Vagina (tissue), 2 donors: ENCODE data around the gene URI1. TPM values are rescaled to one million over a fixed set of nuclear protein-coding genes. Genes with fewer than 3 reads are reported as not detected.

Source experiments
- DNase-seq, 2 donors: peaks; one replicate each; pipeline ENCODE4 v3.0.0-alpha.2; 2017; ENCODE audit errors: extremely low spot score in 2 of 2
- H3K27ac ChIP-seq: fragments of 200-600 bp; sonication (generic); one replicate; pipeline ENCODE4 v1.5.1; 2019
- H3K27me3 ChIP-seq: fragments of 200-600 bp; sonication (generic); one replicate; pipeline ENCODE4 v1.5.1; 2019
- H3K36me3 ChIP-seq, 2 donors: fragments of 200-600 bp; sonication (generic); one replicate each; pipeline ENCODE4 v1.5.1; 2017 to 2019
- H3K4me1 ChIP-seq: fragments of 200-600 bp; sonication (generic); one replicate; pipeline ENCODE4 v1.5.1; 2019
- H3K4me3 ChIP-seq, 2 donors: fragments of 200-600 bp; sonication (generic); 1 replicate in 1 of 2; 2 replicates in 1 of 2; pipeline ENCODE4 v1.5.1; 2016 to 2019
- H3K9me3 ChIP-seq: fragments of 200-600 bp; sonication (generic); one replicate; pipeline ENCODE4 v1.5.1; 2019
- CTCF ChIP-seq, 3 experiments: fragments of 450-650 bp in 2 of 3; fragments of 200-600 bp in 1 of 3; sonication (generic) in 1 of 3; IDR thresholded peaks; one replicate each; pipeline ENCODE4 v1.5.1; 2017 to 2019; ENCODE audit warnings: antibody characterized with exemption in 3 of 3, mild to moderate bottlenecking in 2 of 3, moderate library complexity in 2 of 3
- POLR2A ChIP-seq, 2 donors: fragments of 450-650 bp; IDR thresholded peaks; one replicate each; pipeline ENCODE4 v1.6.1; 2017; ENCODE audit warnings: antibody characterized with exemption in 2 of 2, mild to moderate bottlenecking in 2 of 2, moderate library complexity in 2 of 2
- POLR2AphosphoS5 ChIP-seq, 2 donors: sonication (generic); formaldehyde crosslinking; IDR thresholded peaks; one replicate each; pipeline ENCODE4 v1.9.0; 2017; ENCODE audit warnings: antibody characterized with exemption in 2 of 2, mild to moderate bottlenecking in 2 of 2, low read depth in 1 of 2; ENCODE audit not compliant: insufficient read depth in 1 of 2
- intact Hi-C: fragments of 100-400 bp; cut with DNase I; formaldehyde crosslinking; loops from one replicate; pipeline ENCODE4 v1.15.1; 2023
- total RNA-seq: library from RNA; depleted of rRNA; stranded (reverse); fragments of >200 nt; gene quantifications from one replicate; pipeline ENCODE4 v1.2.3, GENCODE V29; 2016

URI1 gene
- total RNA-seq, 1 donor from 2014 or later: 39.8 TPM

- Histone ChIP-seq H3K27me3 (no peaks in the 10 kb centered on the region), H3K4me3 (no peak overlapping the region), H3K27ac (no peak overlapping the region), H3K4me1 (peaks cover 46% of the 10 kb centered on the region), H3K9me3 (no peaks in the 10 kb centered on the region), H3K36me3 (no peaks in the 10 kb centered on the region)
- intact Hi-C loops: no loop called here
- TF ChIP-seq CTCF (IDR thresholded peaks at IDR 0.05) (no peak), POLR2A (IDR thresholded peaks at IDR 0.05) (no peak), POLR2AphosphoS5 (IDR thresholded peaks at IDR 0.05; ENCODE audit: insufficient read depth in 1 of 2, low read depth in 1 of 2) (no peak)
- no peak for DNase-seq
Measured at GRCh38 chr19:29966588-29967249, 24.7 kb downstream of the URI1 start.

GRCh38 chr19:29967623-29968022 is 25.6 kb downstream of the URI1 start:
- no peak overlapping the region for H3K4me3 ChIP-seq
- peaks cover 54% of the 10 kb centered on the region for H3K4me1 ChIP-seq
- no peak overlapping the region for H3K27ac ChIP-seq
- DNase-seq: no peak
- no peaks in the 10 kb centered on the region for H3K27me3 ChIP-seq
- H3K36me3 ChIP-seq: no peaks in the 10 kb centered on the region
- TF ChIP-seq POLR2A (IDR thresholded peaks at IDR 0.05): no peak
- TF ChIP-seq CTCF (IDR thresholded peaks at IDR 0.05): no peak
- no peak for TF ChIP-seq POLR2AphosphoS5 (IDR thresholded peaks at IDR 0.05; ENCODE audit: insufficient read depth in 1 of 2, low read depth in 1 of 2)
- intact Hi-C loops: no loop called here
- no peaks in the 10 kb centered on the region for H3K9me3 ChIP-seq

DNA sequence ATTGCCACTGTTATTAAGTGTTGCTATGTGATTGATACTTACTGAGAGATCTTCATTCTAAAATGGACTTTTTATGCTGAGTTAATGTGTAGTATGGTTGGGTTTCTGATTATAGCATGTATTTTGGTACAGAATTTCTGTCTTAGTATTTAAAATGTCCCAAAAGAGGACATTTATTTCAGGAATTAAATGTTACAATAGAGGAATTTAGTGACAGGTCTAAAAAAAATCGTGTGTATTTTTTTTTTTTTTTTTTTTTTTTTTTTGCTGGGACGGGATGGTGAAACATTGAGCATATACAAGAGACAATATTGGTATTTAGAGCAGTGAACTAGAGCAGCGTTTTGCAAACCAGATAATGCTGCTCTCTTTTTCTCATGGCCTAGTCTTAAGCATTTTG is 27.9 kb downstream of the URI1 start:
- no peaks in the 10 kb centered on the region for H3K36me3 ChIP-seq
- H3K27ac ChIP-seq: no peak overlapping the region
- H3K9me3 ChIP-seq: no peaks in the 10 kb centered on the region
- H3K4me1 ChIP-seq: peaks cover 55% of the 10 kb centered on the region
- H3K4me3 ChIP-seq: no peak overlapping the region
- H3K27me3 ChIP-seq: no peaks in the 10 kb centered on the region
- TF ChIP-seq CTCF (IDR thresholded peaks at IDR 0.05) (no peak), POLR2A (IDR thresholded peaks at IDR 0.05) (no peak), POLR2AphosphoS5 (IDR thresholded peaks at IDR 0.05; ENCODE audit: insufficient read depth in 1 of 2, low read depth in 1 of 2) (no peak)
- DNase-seq: no peak
- intact Hi-C loops: no loop called here

GRCh38 chr19:29971002-29971401 is 29.0 kb downstream of the URI1 start:
- H3K27ac ChIP-seq: no peak overlapping the region
- intact Hi-C loops: no loop called here

More at GRCh38 chr19:29971002-29971401, 29.0 kb downstream of the URI1 start:
- no peak overlapping the region for H3K4me3 ChIP-seq
- no peak for DNase-seq
- H3K4me1 ChIP-seq: peaks cover 44% of the 10 kb centered on the region
- H3K9me3 ChIP-seq: no peaks in the 10 kb centered on the region
- no peaks in the 10 kb centered on the region for H3K36me3 ChIP-seq
- TF ChIP-seq POLR2AphosphoS5 (IDR thresholded peaks at IDR 0.05; ENCODE audit: insufficient read depth in 1 of 2, low read depth in 1 of 2): no peak
- TF ChIP-seq POLR2A (IDR thresholded peaks at IDR 0.05): no peak
- no peak for TF ChIP-seq CTCF (IDR thresholded peaks at IDR 0.05)
- no peaks in the 10 kb centered on the region for H3K27me3 ChIP-seq
